Hepatocyte (in vitro differentiated cells): Measurements from ENCODE around the gene C8G.

Source experiments
- EZH2 ChIP-seq: fragments of 200-600 bp; sonication (generic); IDR thresholded peaks from 2 replicates; pipeline ENCODE4 v1.6.1; 2016; ENCODE audit warnings: antibody characterized with exemption, mild to moderate bottlenecking, borderline replicate concordance
- EZH2phosphoT487 ChIP-seq: fragments of 200-600 bp; sonication (generic); IDR thresholded peaks from one replicate; pipeline ENCODE4 v1.6.1; 2018; ENCODE audit warnings: antibody characterized with exemption, mild to moderate bottlenecking, low read depth, moderate library complexity; ENCODE audit not compliant: unreplicated experiment, severe bottlenecking
- TF ChIP-seq, protein P1 (sequence below): fragments of 200-600 bp; sonication (generic); IDR thresholded peaks from 2 replicates; pipeline ENCODE4 v1.5.1; 2016; ENCODE audit warnings: antibody characterized with exemption, mild to moderate bottlenecking; ENCODE audit not compliant: poor library complexity

DNA sequence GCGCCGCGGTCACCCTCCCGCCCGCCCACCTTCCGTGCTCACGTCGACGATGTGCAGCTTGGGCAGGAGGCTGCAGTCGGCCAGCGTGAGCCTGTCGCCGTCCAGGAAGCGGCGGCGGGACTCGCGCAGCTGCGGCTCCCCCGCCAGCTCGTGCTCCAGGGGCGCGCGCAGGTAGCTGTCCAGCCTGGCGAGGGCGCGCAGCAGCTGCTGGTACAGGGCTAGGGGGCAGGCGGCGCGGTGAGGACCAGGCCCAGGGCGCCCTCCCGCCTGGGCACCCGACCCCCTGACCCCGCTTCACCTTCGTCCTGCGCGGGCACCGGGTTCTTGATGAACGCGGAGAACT lies 49.8 kb downstream of the C8G start:
- TF ChIP-seq, protein P1, sequence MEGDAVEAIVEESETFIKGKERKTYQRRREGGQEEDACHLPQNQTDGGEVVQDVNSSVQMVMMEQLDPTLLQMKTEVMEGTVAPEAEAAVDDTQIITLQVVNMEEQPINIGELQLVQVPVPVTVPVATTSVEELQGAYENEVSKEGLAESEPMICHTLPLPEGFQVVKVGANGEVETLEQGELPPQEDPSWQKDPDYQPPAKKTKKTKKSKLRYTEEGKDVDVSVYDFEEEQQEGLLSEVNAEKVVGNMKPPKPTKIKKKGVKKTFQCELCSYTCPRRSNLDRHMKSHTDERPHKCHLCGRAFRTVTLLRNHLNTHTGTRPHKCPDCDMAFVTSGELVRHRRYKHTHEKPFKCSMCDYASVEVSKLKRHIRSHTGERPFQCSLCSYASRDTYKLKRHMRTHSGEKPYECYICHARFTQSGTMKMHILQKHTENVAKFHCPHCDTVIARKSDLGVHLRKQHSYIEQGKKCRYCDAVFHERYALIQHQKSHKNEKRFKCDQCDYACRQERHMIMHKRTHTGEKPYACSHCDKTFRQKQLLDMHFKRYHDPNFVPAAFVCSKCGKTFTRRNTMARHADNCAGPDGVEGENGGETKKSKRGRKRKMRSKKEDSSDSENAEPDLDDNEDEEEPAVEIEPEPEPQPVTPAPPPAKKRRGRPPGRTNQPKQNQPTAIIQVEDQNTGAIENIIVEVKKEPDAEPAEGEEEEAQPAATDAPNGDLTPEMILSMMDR: no peak
- TF ChIP-seq EZH2 (no peak), EZH2phosphoT487 (no peak)
